Heart left ventricle (tissue), 16 donors: ENCODE data around the gene TDRD5. TPM values are rescaled to one million over a fixed set of nuclear protein-coding genes. Genes with fewer than 3 reads are reported as not detected.

Source experiments
- ATAC-seq, 4 donors: fragments of 200-7000 bp; cut with Tn5 transposase; one replicate each; pipeline ENCODE4 v1.9.1; 2020 to 2022; ENCODE audit warnings: moderate library complexity in 4 of 4, mild to moderate bottlenecking in 3 of 4, moderate number of reproducible peaks in 1 of 4
- DNase-seq, 5 donors: peaks; one replicate each; pipeline ENCODE4 v3.0.0-alpha.2; 2020
- H3K27ac ChIP-seq, 12 donors: fragments of 200-600 bp; sonication (generic) in 4 of 12; one replicate each; pipeline versions ENCODE4 v1.5.0 to v1.8.0; 2016 to 2022; ENCODE audit warnings: mild to moderate bottlenecking in 2 of 12
- H3K27me3 ChIP-seq, 9 donors: fragments of 200-600 bp; sonication (generic) in 2 of 9; one replicate each; pipeline versions ENCODE4 v1.5.1 to v1.8.0; 2016 to 2022; ENCODE audit warnings: mild to moderate bottlenecking in 3 of 9
- H3K36me3 ChIP-seq, 9 donors: fragments of 200-600 bp; sonication (generic) in 2 of 9; one replicate each; pipeline versions ENCODE4 v1.5.0 to v1.8.0; 2018 to 2022; ENCODE audit warnings: mild to moderate bottlenecking in 2 of 9
- H3K4me1 ChIP-seq, 12 donors: fragments of 200-600 bp; sonication (generic) in 4 of 12; one replicate each; pipeline versions ENCODE4 v1.5.0 to v1.8.0; 2016 to 2022; ENCODE audit warnings: mild to moderate bottlenecking in 3 of 12
- H3K4me3 ChIP-seq, 12 donors: fragments of 200-600 bp; sonication (generic) in 4 of 12; one replicate each; pipeline versions ENCODE4 v1.5.0 to v1.8.0; 2017 to 2022; ENCODE audit warnings: mild to moderate bottlenecking in 9 of 12, moderate library complexity in 4 of 12
- H3K9me3 ChIP-seq, 12 donors: fragments of 200-600 bp; sonication (generic) in 4 of 12; one replicate each; pipeline versions ENCODE4 v1.5.0 to v1.8.0; 2016 to 2022; ENCODE audit warnings: mild to moderate bottlenecking in 1 of 12
- POLR2A ChIP-seq, 2 donors: fragments of 450-650 bp; IDR thresholded peaks; one replicate each; pipeline ENCODE4 v1.6.1; 2017; ENCODE audit warnings: antibody characterized with exemption in 2 of 2, mild to moderate bottlenecking in 2 of 2, moderate library complexity in 2 of 2
- WGBS, 4 donors: extraction: QIAGEN DNeasy Blood & Tissue Kit in 2 of 4; methylation state at CpG; one replicate each; pipeline versions ENCODE4 v1.1.5 to v1.1.7; 2013 to 2018; 5-methylcytosine and 5-hydroxymethylcytosine counted together
- intact Hi-C, 10 donors: fragments of 100-400 bp; cut with DNase I; formaldehyde crosslinking; loops; one replicate each; pipeline versions ENCODE4 v1.11.1 to v1.14.2; 2022
- polyA plus RNA-seq, 2 donors: library from polyadenylated mRNA; stranded (reverse); fragments of 200-250 nt; gene quantifications; one replicate each; pipeline ENCODE4 v1.2.3, GENCODE V29; 2013
- total RNA-seq, 9 donors: library from RNA; depleted of rRNA in 2 of 9; stranded (reverse); fragments of >200 nt in 2 of 9; fragmentation: NEBNext Ultra II Directional in 3 of 9; extraction: Animal tissue kit (Norgen Biotek cat#: 25700) in 3 of 9; gene quantifications; one replicate each; pipeline versions ENCODE4 v1.1.0 to v1.2.4, GENCODE V29; 2016 to 2023
- TF ChIP-seq, protein P1 (sequence below), 12 donors: fragments of 200-600 bp; sonication (generic) in 4 of 12; IDR thresholded peaks; one replicate each; pipeline versions ENCODE4 v1.5.0 to v1.8.0; 2018 to 2022; ENCODE audit warnings: antibody characterized with exemption in 12 of 12, mild to moderate bottlenecking in 5 of 12
- donor health status: ischemic (EF 13 %, LVEDD 7.1; RV severe dilation, severe dysfunction).
- donor health status: healthy with polysubstance abuse.
- donor health status: DM: no; HTN: yes; CAD: no.
- donor health status: DM: no; HTN: no; CAD: no.
- donor health status: ischemic (EF 25% LVEDD 6.9; RV normal size, moderate dysfunction).
- donor health status: ischemic (EF 25% LVEDD 5.7; RV mildly dilated, moderate dysfunction).
- donor health status: healthy.
- donor health status: DM: yes; HTN: yes; CAD: no.
- donor health status: ischemic (EF 35%, LVEDD 5.7; RV mildly dilated, moderate dysfunction).
- donor health status: nonischemic (EF 11% LVEDD 7.7; RV severe dilation, severe dysfunction).
- donor health status: DM: yes; HTN: yes; CAD: no.
- donor health status: PGD.
- donor health status: ischemic (EF 29% LVEDD 5.4; RV normal size, mild dysfunction).
- donor health status: nonischemic (EF 23%, LVEDD 6.1; RV moderate dilation, normal function).

The TDRD5 gene
- total and polyA plus RNA-seq, 11 donors: 0.34 TPM; not detected in 10

DNA sequence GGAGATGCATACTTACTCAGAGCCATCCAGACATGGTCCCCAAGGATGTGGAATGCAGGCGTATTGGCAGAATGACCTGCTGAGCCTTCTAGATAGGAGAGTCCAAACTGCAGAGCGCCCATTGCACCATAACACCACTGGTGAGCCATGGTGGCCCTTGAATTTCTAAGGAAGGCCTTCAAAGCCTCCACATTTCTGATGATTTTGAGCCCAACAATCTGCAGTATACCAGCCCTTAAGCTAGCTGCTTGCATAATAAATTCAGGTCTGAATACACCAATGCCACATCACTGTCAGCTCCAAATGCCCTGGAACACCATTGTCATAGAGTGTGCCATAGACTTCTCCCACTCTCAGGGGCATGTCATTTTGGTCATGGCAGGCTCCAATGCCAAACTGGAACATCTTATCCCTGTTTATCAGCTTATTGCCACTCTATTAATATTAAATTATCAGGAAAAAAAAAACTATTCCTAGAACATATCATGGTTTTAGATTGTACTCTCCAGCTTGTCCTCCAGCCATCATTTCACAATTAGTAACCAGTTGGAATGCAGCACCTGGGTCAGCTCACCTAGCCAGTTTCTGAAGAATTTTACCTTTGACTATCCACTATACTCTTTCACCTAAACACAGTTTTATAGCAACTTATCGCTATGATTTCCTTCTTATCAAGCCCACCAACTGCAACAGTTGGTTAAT is 42.8 kb upstream of the TDRD5 start:
- Histone ChIP-seq H3K27ac (no peak overlapping the region), H3K27me3 (no peaks in the 10 kb centered on the region), H3K36me3 (no peaks in the 10 kb centered on the region), H3K4me3 (no peak overlapping the region), H3K4me1 (peaks cover 0 to 6% (median 0%) of the 10 kb centered on the region in 12 donors), H3K9me3 (no peaks in the 10 kb centered on the region)
- intact Hi-C loops: no loop called here
- DNase-seq: no peak
- WGBS, 4 donors: 55 to 84% (median 74%) methylated on average over 3 of the region's 3 CpGs
- ATAC-seq: no peak
- TF ChIP-seq POLR2A (IDR thresholded peaks at IDR 0.05): no peak
- TF ChIP-seq, protein P1, sequence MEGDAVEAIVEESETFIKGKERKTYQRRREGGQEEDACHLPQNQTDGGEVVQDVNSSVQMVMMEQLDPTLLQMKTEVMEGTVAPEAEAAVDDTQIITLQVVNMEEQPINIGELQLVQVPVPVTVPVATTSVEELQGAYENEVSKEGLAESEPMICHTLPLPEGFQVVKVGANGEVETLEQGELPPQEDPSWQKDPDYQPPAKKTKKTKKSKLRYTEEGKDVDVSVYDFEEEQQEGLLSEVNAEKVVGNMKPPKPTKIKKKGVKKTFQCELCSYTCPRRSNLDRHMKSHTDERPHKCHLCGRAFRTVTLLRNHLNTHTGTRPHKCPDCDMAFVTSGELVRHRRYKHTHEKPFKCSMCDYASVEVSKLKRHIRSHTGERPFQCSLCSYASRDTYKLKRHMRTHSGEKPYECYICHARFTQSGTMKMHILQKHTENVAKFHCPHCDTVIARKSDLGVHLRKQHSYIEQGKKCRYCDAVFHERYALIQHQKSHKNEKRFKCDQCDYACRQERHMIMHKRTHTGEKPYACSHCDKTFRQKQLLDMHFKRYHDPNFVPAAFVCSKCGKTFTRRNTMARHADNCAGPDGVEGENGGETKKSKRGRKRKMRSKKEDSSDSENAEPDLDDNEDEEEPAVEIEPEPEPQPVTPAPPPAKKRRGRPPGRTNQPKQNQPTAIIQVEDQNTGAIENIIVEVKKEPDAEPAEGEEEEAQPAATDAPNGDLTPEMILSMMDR (IDR thresholded peaks at IDR 0.05): no peak

DNA sequence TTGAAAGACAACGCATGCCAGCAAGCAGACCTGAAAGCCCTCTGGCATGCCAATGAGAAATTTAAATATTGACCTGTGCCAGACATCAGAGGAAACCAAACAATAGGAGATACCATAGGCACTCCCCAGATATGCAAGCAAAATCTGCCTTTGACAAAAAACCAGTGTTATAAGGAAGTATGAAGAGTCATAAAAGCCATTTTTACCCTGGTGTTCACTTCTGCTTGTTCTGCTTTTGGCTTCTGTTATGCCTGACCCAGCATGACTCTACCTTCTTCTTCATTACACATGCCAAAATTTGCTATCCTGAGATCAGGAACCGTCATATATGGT is 42.3 kb upstream of the TDRD5 start:
- ATAC-seq: no peak
- Histone ChIP-seq H3K27ac (no peak overlapping the region), H3K9me3 (no peaks in the 10 kb centered on the region), H3K4me3 (no peak overlapping the region), H3K4me1 (peaks cover 0 to 6% (median 0%) of the 10 kb centered on the region in 12 donors), H3K27me3 (no peaks in the 10 kb centered on the region), H3K36me3 (no peaks in the 10 kb centered on the region)
- no peak for DNase-seq
- intact Hi-C loops: no loop called here
- TF ChIP-seq, protein P1 (IDR thresholded peaks at IDR 0.05): no peak
- TF ChIP-seq POLR2A (IDR thresholded peaks at IDR 0.05): no peak
- WGBS, 4 donors: 81 to 89% (median 86%) methylated on average over 2 of the region's 2 CpGs

DNA sequence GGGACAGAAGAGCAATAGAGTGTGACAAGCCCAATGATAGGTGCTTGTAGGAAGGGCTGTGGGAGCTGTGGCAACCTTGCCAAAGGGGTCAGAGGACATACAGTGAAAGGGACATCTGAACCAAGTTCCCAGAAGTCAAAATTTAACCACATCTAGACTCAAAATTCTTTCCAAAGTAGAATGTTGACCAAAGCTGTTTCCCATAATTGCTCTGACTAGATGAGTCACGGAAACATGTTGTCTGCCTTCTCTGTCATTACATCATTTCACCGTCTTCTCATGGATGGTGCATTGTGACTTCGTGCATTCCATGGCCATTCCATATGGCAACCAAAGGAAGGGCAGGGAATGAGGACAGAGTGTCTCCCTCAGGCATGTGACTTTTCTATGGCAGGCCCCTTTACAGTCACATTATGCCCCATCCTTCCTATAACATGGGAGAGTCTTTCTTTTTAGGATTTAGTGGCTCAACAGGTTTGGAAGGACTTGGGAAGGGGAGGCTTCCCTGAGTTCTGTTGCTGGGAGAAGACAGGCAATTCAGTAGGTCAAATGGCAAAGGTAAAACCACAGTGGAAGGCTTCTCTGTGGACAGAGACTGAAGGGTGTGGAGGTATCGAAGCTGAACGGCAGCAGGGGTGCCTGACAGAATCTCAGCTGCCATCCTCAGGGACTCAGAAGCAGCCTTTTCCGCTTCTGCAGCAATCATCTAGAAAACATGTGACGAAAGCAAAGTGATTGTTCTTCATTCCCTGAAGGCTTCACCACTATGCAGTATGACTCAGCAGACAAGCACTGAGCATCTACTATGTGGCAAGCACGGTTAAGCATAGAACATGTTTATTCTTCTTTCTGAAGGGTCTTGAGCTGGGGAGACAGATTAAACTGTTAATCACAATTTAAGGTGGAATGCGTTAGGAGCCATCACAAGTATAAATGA is 40.6 kb upstream of the TDRD5 start:
- WGBS, 4 donors: 38 to 62% (median 47%) methylated on average over 9 of the region's 9 CpGs
- no peaks in the 10 kb centered on the region for H3K36me3 ChIP-seq
- no peaks in the 10 kb centered on the region for H3K27me3 ChIP-seq
- H3K9me3 ChIP-seq: no peaks in the 10 kb centered on the region
- H3K27ac ChIP-seq: no peak overlapping the region
- peaks cover 0 to 6% (median 0%) of the 10 kb centered on the region in 12 donors for H3K4me1 ChIP-seq
- TF ChIP-seq, protein P1 (IDR thresholded peaks at IDR 0.05): no peak
- TF ChIP-seq POLR2A (IDR thresholded peaks at IDR 0.05): no peak
- no peak for DNase-seq
- peak in 2 of 4 donors; percentile 48 to 80 for ATAC-seq
- intact Hi-C loops: no loop called here
- H3K4me3 ChIP-seq: no peak overlapping the region

DNA sequence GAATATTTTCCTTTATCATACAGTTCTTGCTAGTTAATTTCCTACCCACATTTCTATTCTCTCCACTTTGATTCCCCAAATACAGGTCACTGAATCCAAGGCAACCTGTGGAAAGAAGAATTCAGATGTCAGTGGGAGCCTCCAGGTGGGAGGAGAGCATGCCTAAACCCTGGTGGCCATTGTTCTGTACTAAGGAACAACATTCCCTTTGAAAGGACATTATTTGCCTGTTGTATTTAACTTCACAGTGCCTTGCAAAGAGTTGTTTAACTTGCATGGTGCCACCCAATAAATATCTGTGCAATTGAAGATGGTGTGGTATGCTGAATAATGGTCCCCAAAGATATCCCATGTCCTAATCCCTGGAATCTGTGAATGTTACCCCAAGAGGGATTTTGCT is 37.2 kb upstream of the TDRD5 start:
- no peaks in the 10 kb centered on the region for H3K27me3 ChIP-seq
- TF ChIP-seq POLR2A (IDR thresholded peaks at IDR 0.05): no peak
- TF ChIP-seq, protein P1 (IDR thresholded peaks at IDR 0.05): no peak
- no peaks in the 10 kb centered on the region for H3K9me3 ChIP-seq
- ATAC-seq (no peak), DNase-seq (no peak)
- no peak overlapping the region for H3K4me3 ChIP-seq
- no peaks in the 10 kb centered on the region for H3K36me3 ChIP-seq
- intact Hi-C loops: no loop called here
- H3K27ac ChIP-seq: no peak overlapping the region
- peaks cover 0 to 6% (median 0%) of the 10 kb centered on the region in 12 donors for H3K4me1 ChIP-seq
